Measurements from ENCODE around the gene SPOCK1. TPM values are rescaled to one million over a fixed set of nuclear protein-coding genes. Genes with fewer than 3 reads are reported as not detected.
"Not testable (repeated sequence)": the region's sequence is repeated elsewhere in the genome, so short reads cannot be mapped to it uniquely, and the experiment has no call there.

SPOCK1 gene
- total and polyA plus RNA-seq, 2 experiments from 2014 or later = 4.1 to 14.0 TPM

- Histone ChIP-seq H3K4me3 (no peak overlapping the region), H3K9me3 (ENCODE audit: low read depth) (no peaks in the 10 kb centered on the region), H3K27ac (no peak overlapping the region), H3K36me3 (no peaks in the 10 kb centered on the region), H3K27me3 (no peaks in the 10 kb centered on the region), H3K4me1 (ENCODE audit: low read depth) (no peaks in the 10 kb centered on the region)
- TF ChIP-seq CTCF (IDR thresholded peaks at IDR 0.05; ENCODE audit: low read depth, low read length) = no peak
- DNase-seq (ENCODE audit: low read depth in 1 of 2, low spot score in 1 of 2) = no peak
Measured at GRCh38 chr5:137240285-137240684, 258.8 kb downstream of the SPOCK1 start.

GRCh38 chr5:137236849-137237507 is 262.1 kb downstream of the SPOCK1 start:
- Histone ChIP-seq H3K27ac (no peak overlapping the region), H3K4me3 (no peak overlapping the region), H3K36me3 (no peaks in the 10 kb centered on the region), H3K4me1 (ENCODE audit: low read depth) (no peaks in the 10 kb centered on the region), H3K9me3 (ENCODE audit: low read depth) (no peaks in the 10 kb centered on the region), H3K27me3 (no peaks in the 10 kb centered on the region)
- TF ChIP-seq CTCF (IDR thresholded peaks at IDR 0.05; ENCODE audit: low read depth, low read length) = no peak
- no peak for DNase-seq (ENCODE audit: low read depth in 1 of 2, low spot score in 1 of 2)

GRCh38 chr5:137236252-137236651 is 262.9 kb downstream of the SPOCK1 start:
- DNase-seq (ENCODE audit: low read depth in 1 of 2, low spot score in 1 of 2) = no peak
- H3K36me3 ChIP-seq = no peaks in the 10 kb centered on the region
- no peak overlapping the region for H3K4me3 ChIP-seq
- H3K27me3 ChIP-seq = no peaks in the 10 kb centered on the region
- no peak for TF ChIP-seq CTCF (IDR thresholded peaks at IDR 0.05; ENCODE audit: low read depth, low read length)
- H3K27ac ChIP-seq = no peak overlapping the region
- H3K4me1 ChIP-seq (ENCODE audit: low read depth) = no peaks in the 10 kb centered on the region
- no peaks in the 10 kb centered on the region for H3K9me3 ChIP-seq (ENCODE audit: low read depth)

- H3K36me3 ChIP-seq = no peaks in the 10 kb centered on the region
- no peak for DNase-seq (ENCODE audit: low read depth in 1 of 2, low spot score in 1 of 2)
- TF ChIP-seq CTCF (IDR thresholded peaks at IDR 0.05; ENCODE audit: low read depth, low read length) = no peak
- no peak overlapping the region for H3K4me3 ChIP-seq
- no peaks in the 10 kb centered on the region for H3K27me3 ChIP-seq
- no peaks in the 10 kb centered on the region for H3K4me1 ChIP-seq (ENCODE audit: low read depth)
- H3K27ac ChIP-seq = no peak overlapping the region
- H3K9me3 ChIP-seq (ENCODE audit: low read depth) = no peaks in the 10 kb centered on the region
Measured at GRCh38 chr5:137234973-137235943, 263.9 kb downstream of the SPOCK1 start.

- Histone ChIP-seq H3K9me3 (ENCODE audit: low read depth) (no peaks in the 10 kb centered on the region), H3K27me3 (no peaks in the 10 kb centered on the region), H3K4me1 (ENCODE audit: low read depth) (no peaks in the 10 kb centered on the region), H3K4me3 (no peak overlapping the region), H3K27ac (no peak overlapping the region), H3K36me3 (no peaks in the 10 kb centered on the region)
- no peak for TF ChIP-seq CTCF (IDR thresholded peaks at IDR 0.05; ENCODE audit: low read depth, low read length)
- no peak for DNase-seq (ENCODE audit: low read depth in 1 of 2, low spot score in 1 of 2)
Measured at GRCh38 chr5:137233726-137234125, 265.4 kb downstream of the SPOCK1 start.

GRCh38 chr5:137233304-137233703 is 265.8 kb downstream of the SPOCK1 start:
- H3K4me1 ChIP-seq (ENCODE audit: low read depth); H3K9me3 ChIP-seq (ENCODE audit: low read depth); DNase-seq (ENCODE audit: low read depth in 1 of 2, low spot score in 1 of 2); H3K4me3 ChIP-seq; H3K27me3 ChIP-seq; H3K36me3 ChIP-seq; H3K27ac ChIP-seq: not testable (repeated sequence)
